HS-27A (cell line): Measurements from ENCODE around the gene MPC1.

Experiments used
- DNase-seq: peaks from one replicate; pipeline ENCODE4 v3.0.0-alpha.2; 2012; ENCODE audit warnings: low read depth, missing footprints

Gene MPC1

GRCh38 chr6:166344240-166344639, 38.5 kb downstream of the MPC1 start:
- no peak for DNase-seq

- no peak for DNase-seq
Measured at GRCh38 chr6:166343150-166343487, 39.6 kb downstream of the MPC1 start.

GRCh38 chr6:166342349-166343149, 40.2 kb downstream of the MPC1 start, which contains the start of gene SFT2D1:
Gene SFT2D1, minus strand, starts transcription at chr6:166342545. Its CDS starts 64 bp downstream, at chr6:166342481.
- peak; percentile 60 for DNase-seq

- no peak for DNase-seq
Measured at GRCh38 chr6:166341977-166342348, 40.8 kb downstream of the MPC1 start.

GRCh38 chr6:166341464-166341863, 41.3 kb downstream of the MPC1 start:
- DNase-seq = no peak

- no peak for DNase-seq
Measured at GRCh38 chr6:166338854-166339253, 43.9 kb downstream of the MPC1 start.

- DNase-seq = no peak
Measured at GRCh38 chr6:166336847-166337246, 45.9 kb downstream of the MPC1 start.

- DNase-seq = no peak
Measured at GRCh38 chr6:166335378-166336302, 47.1 kb downstream of the MPC1 start.

GRCh38 chr6:166334878-166335277, 47.9 kb downstream of the MPC1 start:
- DNase-seq = no peak

GRCh38 chr6:166333172-166333995, 49.4 kb downstream of the MPC1 start:
- DNase-seq = no peak

- no peak for DNase-seq
Measured at GRCh38 chr6:166331503-166332415, 51.0 kb downstream of the MPC1 start.

GRCh38 chr6:166330612-166331011, 52.1 kb downstream of the MPC1 start:
- DNase-seq = no peak

GRCh38 chr6:166325383-166326042, 57.2 kb downstream of the MPC1 start:
- no peak for DNase-seq

- no peak for DNase-seq
Measured at GRCh38 chr6:166323395-166323794, 59.3 kb downstream of the MPC1 start.

GRCh38 chr6:166318649-166319600, 63.8 kb downstream of the MPC1 start:
- DNase-seq = no peak

GRCh38 chr6:166318227-166318626, 64.5 kb downstream of the MPC1 start:
- DNase-seq = no peak

- DNase-seq = no peak
Measured at GRCh38 chr6:166317261-166318212, 65.2 kb downstream of the MPC1 start.

GRCh38 chr6:166315436-166315835, 67.3 kb downstream of the MPC1 start:
- no peak for DNase-seq
